SJCRH30 (cell line): ENCODE measurements around the gene POMGNT2. TPM values are rescaled to one million over a fixed set of nuclear protein-coding genes. Genes with fewer than 3 reads are reported as not detected.

Source experiments
- DNase-seq, 2 experiments: peaks; one replicate each; pipeline ENCODE4 v3.0.0-alpha.2; 2015 to 2020
- H3K27ac ChIP-seq: fragments of 250-450 bp; sonication (Bioruptor Pico); 2 replicates; pipeline ENCODE4 v1.5.1; 2020; ENCODE audit warnings: mild to moderate bottlenecking, moderate library complexity
- H3K27me3 ChIP-seq: fragments of 250-450 bp; sonication (Bioruptor Pico); 2 replicates; pipeline ENCODE4 v1.5.1; 2020; ENCODE audit warnings: mild to moderate bottlenecking, moderate library complexity
- H3K36me3 ChIP-seq: fragments of 250-450 bp; sonication (Bioruptor Pico); 2 replicates; pipeline ENCODE4 v1.5.1; 2020; ENCODE audit warnings: mild to moderate bottlenecking, moderate library complexity
- H3K4me1 ChIP-seq: fragments of 250-450 bp; sonication (Bioruptor Pico); 2 replicates; pipeline ENCODE4 v1.5.1; 2020; ENCODE audit warnings: mild to moderate bottlenecking, moderate library complexity
- H3K4me3 ChIP-seq: fragments of 250-450 bp; sonication (Bioruptor Pico); 2 replicates; pipeline ENCODE4 v1.5.1; 2020; ENCODE audit warnings: mild to moderate bottlenecking, moderate library complexity
- H3K9me3 ChIP-seq: fragments of 250-450 bp; sonication (Bioruptor Pico); replicated peaks from 2 replicates; pipeline ENCODE4 v1.5.1; 2020; ENCODE audit warnings: mild to moderate bottlenecking, moderate library complexity
- total RNA-seq: library from RNA; depleted of rRNA; stranded (reverse); fragments of >200 nt; shearing (Covaris generic); gene quantifications from 2 replicates; pipeline ENCODE4 v1.2.3, GENCODE V29; 2014

POMGNT2 gene
- total RNA-seq, 1 experiment from 2014 or later, result 1.8 TPM

DNA sequence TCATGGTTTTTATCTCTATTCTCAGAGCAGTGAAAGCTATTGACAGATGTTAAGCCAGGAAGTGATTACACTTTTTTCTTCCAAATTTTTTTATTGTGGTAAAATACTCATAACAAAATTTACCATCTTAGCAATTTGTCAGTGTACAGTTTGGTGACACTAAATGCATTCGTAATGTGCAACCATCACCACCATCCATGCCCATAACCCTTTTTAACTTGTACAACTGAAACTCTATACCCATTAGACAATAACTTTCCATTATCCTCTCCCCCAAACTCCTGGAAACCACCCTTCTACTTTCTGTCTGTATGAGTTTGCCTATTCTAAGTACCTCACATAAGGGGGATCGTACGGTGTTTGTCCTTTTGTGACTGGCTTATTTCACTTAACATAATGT, 15.1 kb upstream of the POMGNT2 start:
- Histone ChIP-seq H3K9me3 (no peaks in the 10 kb centered on the region), H3K4me1 (no peaks in the 10 kb centered on the region), H3K27ac (no peak overlapping the region), H3K36me3 (no peaks in the 10 kb centered on the region), H3K4me3 (no peak overlapping the region), H3K27me3 (no peaks in the 10 kb centered on the region)
- DNase-seq, result no peak

GRCh38 chr3:43117257-43117656, 11.4 kb upstream of the POMGNT2 start:
- no peak for DNase-seq
- Histone ChIP-seq H3K4me1 (no peaks in the 10 kb centered on the region), H3K36me3 (no peaks in the 10 kb centered on the region), H3K27ac (no peak overlapping the region), H3K27me3 (no peaks in the 10 kb centered on the region), H3K9me3 (no peaks in the 10 kb centered on the region), H3K4me3 (no peak overlapping the region)

GRCh38 chr3:43113671-43114070, 7.8 kb upstream of the POMGNT2 start:
- Histone ChIP-seq H3K27ac (no peak overlapping the region), H3K9me3 (no peaks in the 10 kb centered on the region), H3K4me3 (no peak overlapping the region), H3K36me3 (no peaks in the 10 kb centered on the region), H3K4me1 (no peaks in the 10 kb centered on the region), H3K27me3 (no peaks in the 10 kb centered on the region)
- no peak for DNase-seq

GRCh38 chr3:43106293-43106628, 382 bp upstream of the POMGNT2 start:
- DNase-seq, result no peak
- no peaks in the 10 kb centered on the region for H3K4me1 ChIP-seq
- H3K27me3 ChIP-seq, result no peaks in the 10 kb centered on the region
- no peak overlapping the region for H3K27ac ChIP-seq
- H3K36me3 ChIP-seq, result no peaks in the 10 kb centered on the region
- H3K4me3 ChIP-seq, result peak overlapping the region; percentile 49
- H3K9me3 ChIP-seq, result no peaks in the 10 kb centered on the region

- Histone ChIP-seq H3K9me3 (no peaks in the 10 kb centered on the region), H3K36me3 (no peaks in the 10 kb centered on the region), H3K4me3 (no peak overlapping the region), H3K4me1 (no peaks in the 10 kb centered on the region), H3K27me3 (no peaks in the 10 kb centered on the region), H3K27ac (no peak overlapping the region)
- DNase-seq, result no peak
Measured at GRCh38 chr3:43104660-43105595, 951 bp downstream of the POMGNT2 start.

- Histone ChIP-seq H3K27me3 (no peaks in the 10 kb centered on the region), H3K4me3 (no peak overlapping the region), H3K9me3 (no peaks in the 10 kb centered on the region), H3K27ac (no peak overlapping the region), H3K4me1 (no peaks in the 10 kb centered on the region), H3K36me3 (no peaks in the 10 kb centered on the region)
- no peak for DNase-seq
Measured at GRCh38 chr3:43104039-43104438, 1.8 kb downstream of the POMGNT2 start.

- Histone ChIP-seq H3K27ac (no peak overlapping the region), H3K36me3 (no peaks in the 10 kb centered on the region), H3K4me3 (no peak overlapping the region), H3K27me3 (no peaks in the 10 kb centered on the region), H3K9me3 (no peaks in the 10 kb centered on the region), H3K4me1 (no peaks in the 10 kb centered on the region)
- no peak for DNase-seq
Measured at GRCh38 chr3:43102773-43103480, 3.0 kb downstream of the POMGNT2 start.

- no peak for DNase-seq
- Histone ChIP-seq H3K27me3 (no peaks in the 10 kb centered on the region), H3K27ac (no peak overlapping the region), H3K36me3 (no peaks in the 10 kb centered on the region), H3K9me3 (no peaks in the 10 kb centered on the region), H3K4me1 (peaks cover 3% of the 10 kb centered on the region; the same call in 1 of the 2 replicates), H3K4me3 (no peak overlapping the region)
Measured at GRCh38 chr3:43098761-43099160, 7.1 kb downstream of the POMGNT2 start.

GRCh38 chr3:43097400-43098080, 8.3 kb downstream of the POMGNT2 start:
- no peak overlapping the region for H3K4me3 ChIP-seq
- no peaks in the 10 kb centered on the region for H3K36me3 ChIP-seq
- no peak for DNase-seq
- no peaks in the 10 kb centered on the region for H3K9me3 ChIP-seq
- H3K4me1 ChIP-seq, result peaks cover 3% of the 10 kb centered on the region; the same call in 1 of the 2 replicates
- H3K27me3 ChIP-seq, result no peaks in the 10 kb centered on the region
- no peak overlapping the region for H3K27ac ChIP-seq

DNA sequence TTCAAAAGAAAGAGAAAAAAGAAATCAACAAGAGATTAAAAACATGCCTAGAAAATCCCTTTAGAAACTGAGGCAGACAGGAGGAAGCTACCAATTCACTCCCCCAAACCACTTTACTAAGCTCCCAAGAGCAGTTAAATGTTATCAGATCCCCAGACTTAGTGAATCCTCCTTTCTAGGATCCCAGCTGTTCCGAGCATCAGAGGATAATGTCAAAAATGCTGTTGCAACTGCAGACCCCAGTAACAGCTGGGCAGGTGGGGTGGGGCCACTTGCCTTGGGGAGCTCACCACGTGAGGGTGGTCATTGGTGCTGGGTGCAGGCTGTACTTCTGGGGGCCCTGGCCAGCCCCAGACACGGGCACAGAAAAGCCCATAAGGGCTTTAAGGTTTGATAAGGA, 9.1 kb downstream of the POMGNT2 start:
- Histone ChIP-seq H3K36me3 (no peaks in the 10 kb centered on the region), H3K27ac (no peak overlapping the region), H3K9me3 (no peaks in the 10 kb centered on the region), H3K27me3 (no peaks in the 10 kb centered on the region), H3K4me3 (no peak overlapping the region), H3K4me1 (peaks cover 3% of the 10 kb centered on the region; the same call in 1 of the 2 replicates)
- peak; percentile 19 to 51 for DNase-seq

- Histone ChIP-seq H3K9me3 (no peaks in the 10 kb centered on the region), H3K36me3 (no peaks in the 10 kb centered on the region), H3K4me1 (peaks cover 3% of the 10 kb centered on the region; the same call in 1 of the 2 replicates), H3K27ac (no peak overlapping the region), H3K27me3 (no peaks in the 10 kb centered on the region), H3K4me3 (no peak overlapping the region)
- DNase-seq, result peak in 1 of 2 experiments; percentile 38
Measured at GRCh38 chr3:43095370-43095769, 10.5 kb downstream of the POMGNT2 start.

- Histone ChIP-seq H3K9me3 (no peaks in the 10 kb centered on the region), H3K4me1 (peaks cover 3% of the 10 kb centered on the region; the same call in 1 of the 2 replicates), H3K27ac (no peak overlapping the region), H3K4me3 (no peak overlapping the region), H3K36me3 (no peaks in the 10 kb centered on the region), H3K27me3 (no peaks in the 10 kb centered on the region)
- DNase-seq, result no peak
Measured at GRCh38 chr3:43094851-43095250, 11.0 kb downstream of the POMGNT2 start.

GRCh38 chr3:43094381-43094780, 11.5 kb downstream of the POMGNT2 start:
- H3K4me1 ChIP-seq, result peaks cover 3% of the 10 kb centered on the region; the same call in 1 of the 2 replicates
- H3K9me3 ChIP-seq, result no peaks in the 10 kb centered on the region
- no peaks in the 10 kb centered on the region for H3K36me3 ChIP-seq
- no peak overlapping the region for H3K4me3 ChIP-seq
- no peak for DNase-seq
- H3K27me3 ChIP-seq, result no peaks in the 10 kb centered on the region
- H3K27ac ChIP-seq, result no peak overlapping the region

DNA sequence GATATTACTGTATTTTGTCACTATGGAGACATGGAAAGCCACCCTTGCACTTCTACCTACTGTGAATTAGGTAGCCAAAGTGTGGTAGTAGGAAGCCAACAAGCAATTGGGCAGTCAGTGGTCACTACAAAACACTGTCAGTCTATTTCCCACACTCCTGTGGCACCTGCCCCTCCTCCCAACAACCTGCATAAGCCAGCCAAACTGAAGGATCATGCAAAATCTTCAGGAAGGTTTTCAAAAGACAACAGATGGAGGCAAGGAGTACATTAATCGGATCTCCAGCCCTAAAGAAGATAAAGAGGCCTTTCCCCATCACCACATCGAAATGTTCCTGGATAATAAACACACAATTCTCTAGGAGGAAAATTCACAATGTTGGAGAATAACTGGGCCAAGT, 11.9 kb downstream of the POMGNT2 start:
- H3K27ac ChIP-seq, result no peak overlapping the region
- no peaks in the 10 kb centered on the region for H3K36me3 ChIP-seq

DNA sequence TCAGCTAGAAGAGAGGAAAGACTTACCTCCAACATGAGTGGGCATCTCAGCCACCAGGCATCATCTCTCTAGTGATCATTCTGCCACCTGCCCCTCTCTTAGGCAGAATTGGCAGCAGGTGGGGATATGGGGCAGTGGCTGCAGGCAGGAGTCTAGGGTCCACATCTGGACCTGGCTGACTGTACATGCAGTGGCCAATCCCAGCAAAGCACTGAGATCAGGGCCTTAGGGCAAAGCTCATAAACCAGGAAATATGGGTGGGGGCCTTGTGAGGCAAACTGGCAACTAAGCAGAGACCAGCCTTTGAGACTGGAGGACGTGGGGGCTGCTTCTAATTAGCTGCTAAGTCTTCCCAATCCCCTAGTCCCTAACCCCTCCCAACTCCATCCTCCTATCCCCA, 12.9 kb downstream of the POMGNT2 start:
- Histone ChIP-seq H3K27me3 (no peaks in the 10 kb centered on the region), H3K9me3 (no peaks in the 10 kb centered on the region), H3K27ac (no peak overlapping the region), H3K36me3 (no peaks in the 10 kb centered on the region), H3K4me1 (peaks cover 3% of the 10 kb centered on the region; the same call in 1 of the 2 replicates), H3K4me3 (no peak overlapping the region)
- DNase-seq, result no peak

More for the DNA sequence above, 11.9 kb downstream of the POMGNT2 start:
- peaks cover 3% of the 10 kb centered on the region; the same call in 1 of the 2 replicates for H3K4me1 ChIP-seq
- H3K9me3 ChIP-seq, result no peaks in the 10 kb centered on the region
- H3K4me3 ChIP-seq, result no peak overlapping the region
- H3K27me3 ChIP-seq, result no peaks in the 10 kb centered on the region
- no peak for DNase-seq
